HUES6 (cell line): ENCODE data around the gene SIL1.

Source experiments
- H3K27ac ChIP-seq: 2 replicates; pipeline ENCODE4 v1.7.0; 2013; ENCODE audit warnings: low read depth, mild to moderate bottlenecking, low read length, inconsistent platforms
- H3K27me3 ChIP-seq: 2 replicates; pipeline ENCODE4 v1.6.1; 2013; ENCODE audit warnings: low read length; ENCODE audit not compliant: control insufficient read depth, insufficient read depth
- H3K36me3 ChIP-seq: 2 replicates; pipeline ENCODE4 v1.6.1; 2013; ENCODE audit warnings: low read length; ENCODE audit not compliant: control insufficient read depth, insufficient read depth
- H3K4me1 ChIP-seq: 2 replicates; pipeline ENCODE4 v1.6.1; 2013; ENCODE audit warnings: low read length; ENCODE audit not compliant: control insufficient read depth, insufficient read depth
- H3K4me3 ChIP-seq: 2 replicates; pipeline ENCODE4 v1.5.1; 2013; ENCODE audit warnings: low read depth, low read length
- H3K9ac ChIP-seq: one replicate; pipeline ENCODE4 v1.6.1; 2013; ENCODE audit warnings: mild to moderate bottlenecking, low read length
- H3K9me3 ChIP-seq: 2 replicates; pipeline ENCODE4 v1.6.1; 2013; ENCODE audit warnings: low read depth, low read length; ENCODE audit not compliant: control insufficient read depth, insufficient read depth

SIL1 gene

GRCh38 chr5:139197710-139198669, at the start of gene SIL1:
SIL1 (minus strand) TSS chr5:139198368; CDS start chr5:139127843, 70,525 bp downstream.
- Histone ChIP-seq H3K9ac (peak within 1 kb of the TSS; percentile 70), H3K36me3 (no peaks in the 10 kb centered on the region), H3K9me3 (no peaks in the 10 kb centered on the region), H3K4me3 (peak within 1 kb of the TSS; percentile 73), H3K27ac (peak within 1 kb of the TSS; percentile 61; the same call in 1 of the 2 replicates), H3K4me1 (peaks cover 10% of the 10 kb centered on the region), H3K27me3 (no peaks in the 10 kb centered on the region)

GRCh38 chr5:139246394-139246793, 48.2 kb upstream of the SIL1 start:
- no peak overlapping the region for H3K4me3 ChIP-seq
- H3K27me3 ChIP-seq, result no peaks in the 10 kb centered on the region
- H3K9ac ChIP-seq, result no peak overlapping the region
- H3K9me3 ChIP-seq, result no peaks in the 10 kb centered on the region
- peaks cover 9% of the 10 kb centered on the region for H3K4me1 ChIP-seq
- H3K36me3 ChIP-seq, result no peaks in the 10 kb centered on the region
- no peak overlapping the region for H3K27ac ChIP-seq

- no peaks in the 10 kb centered on the region for H3K27me3 ChIP-seq
- H3K36me3 ChIP-seq, result no peaks in the 10 kb centered on the region
- no peak overlapping the region for H3K27ac ChIP-seq
- H3K4me3 ChIP-seq, result no peak overlapping the region
- H3K9me3 ChIP-seq, result no peaks in the 10 kb centered on the region
- H3K9ac ChIP-seq, result no peak overlapping the region
- peaks cover 9% of the 10 kb centered on the region for H3K4me1 ChIP-seq
These were observed 47.6 kb upstream of the SIL1 start for GRCh38 chr5:139245637-139246339.

GRCh38 chr5:139243425-139243970, 45.3 kb upstream of the SIL1 start:
- H3K27ac ChIP-seq, result no peak overlapping the region
- no peaks in the 10 kb centered on the region for H3K27me3 ChIP-seq
- no peaks in the 10 kb centered on the region for H3K36me3 ChIP-seq
- H3K9me3 ChIP-seq, result no peaks in the 10 kb centered on the region
- peaks cover 9% of the 10 kb centered on the region for H3K4me1 ChIP-seq
- H3K4me3 ChIP-seq, result no peak overlapping the region
- no peak overlapping the region for H3K9ac ChIP-seq

GRCh38 chr5:139241139-139241538, 43.0 kb upstream of the SIL1 start:
- H3K36me3 ChIP-seq, result no peaks in the 10 kb centered on the region

GRCh38 chr5:139236479-139236878, 38.3 kb upstream of the SIL1 start:
- Histone ChIP-seq H3K9me3 (peaks cover 11% of the 10 kb centered on the region), H3K4me3 (no peak overlapping the region), H3K27ac (no peak overlapping the region), H3K36me3 (no peaks in the 10 kb centered on the region), H3K4me1 (no peaks in the 10 kb centered on the region), H3K9ac (no peak overlapping the region), H3K27me3 (no peaks in the 10 kb centered on the region)

More at GRCh38 chr5:139241139-139241538, 43.0 kb upstream of the SIL1 start:
- Histone ChIP-seq H3K4me1 (peaks cover 3% of the 10 kb centered on the region), H3K27ac (no peak overlapping the region), H3K9ac (no peak overlapping the region), H3K9me3 (peaks cover 6% of the 10 kb centered on the region), H3K4me3 (no peak overlapping the region), H3K27me3 (no peaks in the 10 kb centered on the region)

- H3K4me3 ChIP-seq, result no peak overlapping the region
- H3K27me3 ChIP-seq, result no peaks in the 10 kb centered on the region
- H3K36me3 ChIP-seq, result no peaks in the 10 kb centered on the region
- no peaks in the 10 kb centered on the region for H3K4me1 ChIP-seq
- H3K27ac ChIP-seq, result no peak overlapping the region
- H3K9me3 ChIP-seq, result peaks cover 10% of the 10 kb centered on the region
- no peak overlapping the region for H3K9ac ChIP-seq
These were observed 34.1 kb upstream of the SIL1 start for GRCh38 chr5:139232147-139232724.

- no peaks in the 10 kb centered on the region for H3K27me3 ChIP-seq
- peaks cover 5% of the 10 kb centered on the region; the same call in 1 of the 2 replicates for H3K9me3 ChIP-seq
- H3K9ac ChIP-seq, result no peak overlapping the region
- H3K4me1 ChIP-seq, result no peaks in the 10 kb centered on the region
- H3K27ac ChIP-seq, result no peak overlapping the region
- no peaks in the 10 kb centered on the region for H3K36me3 ChIP-seq
- H3K4me3 ChIP-seq, result no peak overlapping the region
These were observed 30.1 kb upstream of the SIL1 start for GRCh38 chr5:139228201-139228803.

GRCh38 chr5:139226131-139226530, 28.0 kb upstream of the SIL1 start:
- no peaks in the 10 kb centered on the region for H3K9me3 ChIP-seq
- no peaks in the 10 kb centered on the region for H3K27me3 ChIP-seq
- H3K27ac ChIP-seq, result no peak overlapping the region
- H3K36me3 ChIP-seq, result no peaks in the 10 kb centered on the region
- H3K4me3 ChIP-seq, result no peak overlapping the region
- no peaks in the 10 kb centered on the region for H3K4me1 ChIP-seq
- H3K9ac ChIP-seq, result no peak overlapping the region

GRCh38 chr5:139223481-139223880, 25.3 kb upstream of the SIL1 start:
- Histone ChIP-seq H3K27me3 (no peaks in the 10 kb centered on the region), H3K9me3 (peaks cover 5% of the 10 kb centered on the region; the same call in 1 of the 2 replicates), H3K4me3 (no peak overlapping the region), H3K4me1 (no peaks in the 10 kb centered on the region), H3K36me3 (no peaks in the 10 kb centered on the region), H3K9ac (no peak overlapping the region), H3K27ac (no peak overlapping the region)
